A549 (cell line): Measurements from ENCODE around the gene SPTLC2. TPM values are rescaled to one million over a fixed set of nuclear protein-coding genes. Genes with fewer than 3 reads are reported as not detected.

ENCODE experiments used
- ATAC-seq, 2 experiments: fragments of 200-7000 bp in 1 of 2; fragments of >200 bp in 1 of 2; cut with Nextera tagmentation in 1 of 2; cut with Tn5 transposase in 1 of 2; 3 replicates each; pipeline versions ENCODE4 v1.8.0 to v1.9.1; 2018 to 2020; ENCODE audit warnings: mild to moderate bottlenecking in 1 of 2, moderate library complexity in 1 of 2
- CTCF ChIA-PET: fragments of 300-600 bp; sonication (Branson Sonifier 250); formaldehyde crosslinking; extraction: SDS; loops from one replicate; lab custom pipeline; 2021; ENCODE audit warnings: antibody characterized with exemption, inconsistent platforms; lab: Yijun Ruan, JAX
- POLR2A ChIA-PET: fragments of 350-600 bp; formaldehyde crosslinking; extraction: SDS; loops from one replicate; lab custom pipeline; 2021; ENCODE audit warnings: antibody characterized with exemption, inconsistent platforms; lab: Yijun Ruan, JAX
- DNase-seq, 2 experiments: peaks; one replicate each; pipeline versions ENCODE4 v3.0.0 to v3.0.0-alpha.2; 2011 to 2016; ENCODE audit warnings: low read depth in 1 of 2, low spot score in 1 of 2
- FAIRE-seq: peaks from 2 replicates; lab custom pipeline; 2011; peaks lifted over from hg19 to GRCh38; lab: Jason Lieb, UNC
- H3K27ac ChIP-seq, 2 experiments: fragments of >200 bp; sonication (Bioruptor Twin); formaldehyde crosslinking; 3 replicates each; pipeline ENCODE4 v1.5.1; 2016 to 2017
- H3K4me1 ChIP-seq: fragments of >200 bp; sonication (Bioruptor Twin); formaldehyde crosslinking; 3 replicates; pipeline ENCODE4 v1.6.1; 2016
- H3K4me2 ChIP-seq: fragments of >200 bp; sonication (Bioruptor Twin); formaldehyde crosslinking; 3 replicates; pipeline ENCODE4 v1.6.1; 2016
- H3K4me3 ChIP-seq: fragments of >200 bp; sonication (Bioruptor Twin); formaldehyde crosslinking; 3 replicates; pipeline ENCODE4 v1.5.1; 2016
- H3K9me3 ChIP-seq: fragments of >200 bp; sonication (Bioruptor Twin); formaldehyde crosslinking; 3 replicates; pipeline ENCODE4 v1.6.1; 2016
- CBX8 ChIP-seq: fragments of 200-600 bp; sonication (generic); IDR thresholded peaks from 2 replicates; pipeline ENCODE4 v1.6.1; 2016
- CEBPB ChIP-seq, 2 experiments: fragments of >200 bp in 1 of 2; sonication (Bioruptor Twin) in 1 of 2; formaldehyde crosslinking in 1 of 2; IDR thresholded peaks; 2 replicates each; pipeline ENCODE4 v1.6.1; 2012 to 2016
- EHF ChIP-seq: fragments of 250-450 bp; sonication (Bioruptor Pico); IDR thresholded peaks from 2 replicates; pipeline ENCODE4 v1.5.0; 2020; ENCODE audit warnings: mild to moderate bottlenecking
- EHMT2 ChIP-seq: fragments of 200-600 bp; sonication (generic); IDR thresholded peaks from 2 replicates; pipeline ENCODE4 v1.6.1; 2016; ENCODE audit warnings: antibody characterized with exemption, low read depth, mild to moderate bottlenecking, moderate library complexity
- ESRRA ChIP-seq: fragments of 150-350 bp; IDR thresholded peaks from 2 replicates; pipeline ENCODE4 v1.6.1; 2014; ENCODE audit warnings: mild to moderate bottlenecking, low read length, borderline replicate concordance
- FOSB ChIP-seq: fragments of 250-450 bp; sonication (Bioruptor Pico); IDR thresholded peaks from 2 replicates; pipeline ENCODE4 v1.5.0; 2020; ENCODE audit warnings: mild to moderate bottlenecking, moderate library complexity
- GATA3 ChIP-seq: IDR thresholded peaks from 2 replicates; pipeline ENCODE4 v1.6.1; 2012; ENCODE audit warnings: borderline replicate concordance
- HDAC2 ChIP-seq: fragments of 200-600 bp; sonication (generic); IDR thresholded peaks from 2 replicates; pipeline ENCODE4 v1.6.1; 2016
- HEYL ChIP-seq: fragments of 250-450 bp; sonication (Bioruptor Pico); IDR thresholded peaks from 2 replicates; pipeline ENCODE4 v1.8.0; 2021; ENCODE audit warnings: mild to moderate bottlenecking, moderate library complexity
- HOXA7 ChIP-seq: fragments of 250-450 bp; sonication (Bioruptor Pico); IDR thresholded peaks from 2 replicates; pipeline ENCODE4 v1.5.0; 2020; ENCODE audit warnings: mild to moderate bottlenecking, moderate library complexity
- HOXB13 ChIP-seq: fragments of 250-450 bp; sonication (Bioruptor Pico); IDR thresholded peaks from 2 replicates; pipeline ENCODE4 v1.5.0; 2020; ENCODE audit warnings: low read depth, mild to moderate bottlenecking, moderate library complexity
- HOXB5 ChIP-seq: fragments of 250-450 bp; sonication (Bioruptor Pico); IDR thresholded peaks from 2 replicates; pipeline ENCODE4 v1.5.0; 2020; ENCODE audit warnings: mild to moderate bottlenecking, moderate library complexity
- JUN ChIP-seq, 2 experiments: fragments of >200 bp; sonication (Bioruptor Twin); formaldehyde crosslinking; IDR thresholded peaks; 2 replicates in 1 of 2; 3 replicates in 1 of 2; pipeline ENCODE4 v1.6.1; 2016 to 2017
- KDM5A ChIP-seq: fragments of 200-600 bp; sonication (generic); IDR thresholded peaks from 2 replicates; pipeline ENCODE4 v1.6.1; 2016; ENCODE audit warnings: antibody characterized with exemption, mild to moderate bottlenecking
- MYC ChIP-seq: IDR thresholded peaks from 2 replicates; pipeline ENCODE4 v1.6.1; 2012; ENCODE audit warnings: mild to moderate bottlenecking, inconsistent platforms, low read length, improper control_type of control experiment, borderline replicate concordance
- NPAS2 ChIP-seq: fragments of 250-450 bp; sonication (Bioruptor Pico); IDR thresholded peaks from 2 replicates; pipeline ENCODE4 v1.8.0; 2022; ENCODE audit warnings: mild to moderate bottlenecking, moderate library complexity, borderline replicate concordance
- NR3C1 ChIP-seq: fragments of >200 bp; sonication (Bioruptor Twin); formaldehyde crosslinking; IDR thresholded peaks from 3 replicates; pipeline ENCODE4 v1.6.1; 2017
- PHF8 ChIP-seq: fragments of 200-600 bp; sonication (generic); IDR thresholded peaks from 2 replicates; pipeline ENCODE4 v1.6.1; 2016; ENCODE audit warnings: low read depth, mild to moderate bottlenecking, antibody characterized with exemption, moderate library complexity, borderline replicate concordance
- POLR2A ChIP-seq: IDR thresholded peaks from 2 replicates; pipeline ENCODE4 v1.6.1; 2012; ENCODE audit warnings: mild to moderate bottlenecking, low read length
- POLR2AphosphoS2 ChIP-seq: conservative IDR thresholded peaks from 2 replicates; pipeline ENCODE4 v1.6.1; 2012; ENCODE audit warnings: low read length, improper control_type of control experiment, inconsistent platforms
- RARB ChIP-seq: fragments of 250-450 bp; sonication (Bioruptor Pico); IDR thresholded peaks from 2 replicates; pipeline ENCODE4 v1.8.0; 2021; ENCODE audit warnings: mild to moderate bottlenecking, moderate library complexity
- RCOR1 ChIP-seq: fragments of 150-350 bp; IDR thresholded peaks from 2 replicates; pipeline ENCODE4 v1.6.1; 2014; ENCODE audit warnings: antibody characterized with exemption, low read length, low read depth
- RNF2 ChIP-seq: fragments of 200-600 bp; sonication (generic); IDR thresholded peaks from 2 replicates; pipeline ENCODE4 v1.6.1; 2016; ENCODE audit warnings: low read depth, mild to moderate bottlenecking, antibody characterized with exemption, moderate library complexity, borderline replicate concordance
- SMC3 ChIP-seq: fragments of >200 bp; sonication (Bioruptor Twin); formaldehyde crosslinking; IDR thresholded peaks from 3 replicates; pipeline ENCODE4 v1.6.1; 2018; ENCODE audit warnings: inconsistent platforms
- SREBF2 ChIP-seq: fragments of 450-650 bp; IDR thresholded peaks from 2 replicates; pipeline ENCODE4 v1.6.1; 2014; ENCODE audit warnings: mild to moderate bottlenecking, moderate library complexity
- TFCP2L1 ChIP-seq: fragments of 250-450 bp; sonication (Bioruptor Pico); IDR thresholded peaks from 2 replicates; pipeline ENCODE4 v1.5.0; 2021; ENCODE audit warnings: mild to moderate bottlenecking
- TP53 ChIP-seq: fragments of 250-450 bp; sonication (Bioruptor Pico); IDR thresholded peaks from 2 replicates; pipeline ENCODE4 v1.5.0; 2021; ENCODE audit warnings: mild to moderate bottlenecking, moderate library complexity
- ZFP36 ChIP-seq: fragments of 450-650 bp; IDR thresholded peaks from 2 replicates; pipeline ENCODE4 v1.6.1; 2014; ENCODE audit warnings: borderline replicate concordance; ENCODE audit not compliant: partially characterized antibody
- ZNF302 ChIP-seq: fragments of 250-450 bp; sonication (Bioruptor Pico); IDR thresholded peaks from 2 replicates; pipeline ENCODE4 v1.9.0; 2021; ENCODE audit warnings: inconsistent platforms, mild to moderate bottlenecking, moderate library complexity
- ZSCAN20 ChIP-seq: fragments of 250-450 bp; sonication (Bioruptor Pico); IDR thresholded peaks from 2 replicates; pipeline ENCODE4 v1.8.0; 2022; ENCODE audit warnings: mild to moderate bottlenecking, moderate library complexity
- WGBS: methylation state at CpG from one replicate; pipeline ENCODE4 v1.1.6; 2017; ENCODE audit errors: missing lambda C conversion rate; 5-methylcytosine and 5-hydroxymethylcytosine counted together
- polyA plus RNA-seq, 4 experiments: library from polyadenylated mRNA; depleted of rRNA in 3 of 4; stranded (reverse); fragments of >200 nt; fragmentation: RNase III in 1 of 4; extraction: RNeasy Plus Mini Kit Qiagen cat#74134 plus additional on column Dnase treatment in 1 of 4; gene quantifications; 2 replicates in 3 of 4; 3 replicates in 1 of 4; pipeline ENCODE4 v1.2.3, GENCODE V29; 2011 to 2017
- TF ChIP-seq, protein P1 (sequence below): fragments of >200 bp; sonication (Bioruptor Twin); formaldehyde crosslinking; IDR thresholded peaks from 3 replicates; pipeline ENCODE4 v1.5.1; 2016
- TF ChIP-seq, protein P2 (sequence below): IDR thresholded peaks from 2 replicates; pipeline ENCODE4 v1.6.1; 2012
- TF ChIP-seq, protein P3 (sequence below): IDR thresholded peaks from 2 replicates; pipeline ENCODE4 v1.6.1; 2012; ENCODE audit warnings: low read depth, borderline replicate concordance
- TF ChIP-seq, protein P4 (sequence below): fragments of 250-450 bp; sonication (Bioruptor Pico); IDR thresholded peaks from 2 replicates; pipeline ENCODE4 v1.5.0; 2020; ENCODE audit warnings: low read depth, mild to moderate bottlenecking, moderate library complexity
- TF ChIP-seq, protein P5 (sequence below): fragments of 250-450 bp; sonication (Bioruptor Pico); IDR thresholded peaks from 2 replicates; pipeline ENCODE4 v1.5.0; 2021; ENCODE audit warnings: mild to moderate bottlenecking, moderate library complexity, borderline replicate concordance
- TF ChIP-seq, protein P6 (sequence below): fragments of 150-350 bp; IDR thresholded peaks from 2 replicates; pipeline ENCODE4 v1.6.1; 2014; ENCODE audit warnings: low read depth, mild to moderate bottlenecking, low read length

SPTLC2 gene
- polyA plus RNA-seq, 2 of the 4 experiments (the other 2 are of a cell fraction) = 17.2 to 30.9 TPM

DNA sequence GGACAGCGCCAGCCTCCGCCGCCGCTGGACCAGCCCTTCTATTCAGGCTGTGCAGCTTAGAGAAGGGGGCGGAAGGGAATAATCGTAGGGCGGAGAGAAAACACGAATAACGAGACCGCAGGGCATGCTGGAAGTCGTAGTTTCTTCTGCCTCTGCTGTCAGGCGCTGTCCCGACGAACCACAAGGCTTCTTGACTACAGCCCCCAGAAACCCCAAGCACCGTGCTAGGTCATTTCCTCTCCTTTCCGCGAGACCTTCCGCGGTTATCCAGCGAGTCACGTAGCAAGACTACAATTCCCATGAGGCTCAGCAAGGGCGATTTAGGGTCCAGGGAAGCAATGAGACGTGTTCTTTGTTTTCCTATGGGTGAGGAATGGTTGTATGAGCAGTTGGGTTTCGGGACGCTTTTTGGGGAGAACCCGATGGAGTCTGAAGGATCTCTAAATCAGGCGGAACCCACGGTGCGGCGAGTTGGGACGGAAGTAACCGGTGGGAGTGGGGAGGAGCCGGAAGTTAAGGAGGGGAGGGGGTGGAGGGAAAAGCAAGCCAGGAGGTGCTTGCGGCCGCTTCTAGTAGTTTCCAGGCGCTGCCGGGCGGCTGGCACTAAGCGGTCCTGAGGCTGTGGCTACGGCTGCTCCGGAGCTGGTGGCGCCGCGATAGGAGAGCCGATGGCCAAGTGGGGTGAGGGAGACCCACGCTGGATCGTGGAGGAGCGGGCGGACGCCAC lies 158.8 kb downstream of the SPTLC2 start, which contains the start of the genes AHSA1 and VIPAS39:
Gene AHSA1 (plus strand): TSS at position 572 of the 727 bp plus-strand sequence. CDS start 97 bp downstream, at position 669.
Gene VIPAS39 (minus strand): TSS at position 80 of the 727 bp plus-strand sequence. CDS start 3,499 bp downstream, outside the sequence.
- peak within 1 kb of the TSS; percentile 92 for H3K4me2 ChIP-seq
- H3K4me1 ChIP-seq = peaks cover 15% of the 10 kb centered on the region
- H3K9me3 ChIP-seq = no peaks in the 10 kb centered on the region
- FAIRE-seq (peak; percentile 80), ATAC-seq (peak; percentile 97 to 98), DNase-seq (peak; percentile 91 to 99)
- ChIA-PET POLR2A (interaction anchor here (0.5 to 1.0 kb wide), 7 partner anchors 9 to 137 kb away, joined by 3 to 5 read pairs (median 3); partner anchors contain the start of genes GSTZ1, POMT2, SAMD15 and TMED8), CTCF (interaction anchor here (2.1 to 3.2 kb wide), 5 partner anchors 12 to 94 kb away, joined by 6 to 34 read pairs (median 10); no protein-coding TSS in a partner anchor)
- H3K27ac ChIP-seq = peak within 1 kb of the TSS; percentile 89 to 95
- WGBS = 2% methylated on average over 41 of the region's 50 CpGs
- H3K4me3 ChIP-seq = peak within 1 kb of the TSS; percentile 91
- TF ChIP-seq, protein P1, sequence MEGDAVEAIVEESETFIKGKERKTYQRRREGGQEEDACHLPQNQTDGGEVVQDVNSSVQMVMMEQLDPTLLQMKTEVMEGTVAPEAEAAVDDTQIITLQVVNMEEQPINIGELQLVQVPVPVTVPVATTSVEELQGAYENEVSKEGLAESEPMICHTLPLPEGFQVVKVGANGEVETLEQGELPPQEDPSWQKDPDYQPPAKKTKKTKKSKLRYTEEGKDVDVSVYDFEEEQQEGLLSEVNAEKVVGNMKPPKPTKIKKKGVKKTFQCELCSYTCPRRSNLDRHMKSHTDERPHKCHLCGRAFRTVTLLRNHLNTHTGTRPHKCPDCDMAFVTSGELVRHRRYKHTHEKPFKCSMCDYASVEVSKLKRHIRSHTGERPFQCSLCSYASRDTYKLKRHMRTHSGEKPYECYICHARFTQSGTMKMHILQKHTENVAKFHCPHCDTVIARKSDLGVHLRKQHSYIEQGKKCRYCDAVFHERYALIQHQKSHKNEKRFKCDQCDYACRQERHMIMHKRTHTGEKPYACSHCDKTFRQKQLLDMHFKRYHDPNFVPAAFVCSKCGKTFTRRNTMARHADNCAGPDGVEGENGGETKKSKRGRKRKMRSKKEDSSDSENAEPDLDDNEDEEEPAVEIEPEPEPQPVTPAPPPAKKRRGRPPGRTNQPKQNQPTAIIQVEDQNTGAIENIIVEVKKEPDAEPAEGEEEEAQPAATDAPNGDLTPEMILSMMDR = no peak
- TF ChIP-seq SREBF2 = no peak
- TF ChIP-seq POLR2A = peak; percentile 92
- TF ChIP-seq FOSB = no peak
- TF ChIP-seq KDM5A = peak; percentile 34; the same call in 1 of the 2 replicates
- no peak for TF ChIP-seq CBX8
- no peak for TF ChIP-seq TFCP2L1 (CRISPR knock-in tag)
- TF ChIP-seq HDAC2 = no peak
- TF ChIP-seq, protein P2, sequence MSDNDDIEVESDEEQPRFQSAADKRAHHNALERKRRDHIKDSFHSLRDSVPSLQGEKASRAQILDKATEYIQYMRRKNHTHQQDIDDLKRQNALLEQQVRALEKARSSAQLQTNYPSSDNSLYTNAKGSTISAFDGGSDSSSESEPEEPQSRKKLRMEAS = peak; percentile 66
- no peak for TF ChIP-seq HEYL (CRISPR knock-in tag)
- peak; percentile 11 to 53; a peak in 2 of 5 replicates for TF ChIP-seq JUN (IDR thresholded peaks at IDR 0.05)
- no peak for TF ChIP-seq EHMT2
- peak; percentile 42 for TF ChIP-seq ZFP36
- no peak for TF ChIP-seq RNF2
- TF ChIP-seq HOXB13 = no peak
- TF ChIP-seq, protein P3, sequence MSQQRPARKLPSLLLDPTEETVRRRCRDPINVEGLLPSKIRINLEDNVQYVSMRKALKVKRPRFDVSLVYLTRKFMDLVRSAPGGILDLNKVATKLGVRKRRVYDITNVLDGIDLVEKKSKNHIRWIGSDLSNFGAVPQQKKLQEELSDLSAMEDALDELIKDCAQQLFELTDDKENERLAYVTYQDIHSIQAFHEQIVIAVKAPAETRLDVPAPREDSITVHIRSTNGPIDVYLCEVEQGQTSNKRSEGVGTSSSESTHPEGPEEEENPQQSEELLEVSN = 0 out of 2 replicates have a peak, but pooled peaks have one; percentile 56
- no peak for TF ChIP-seq EHF
- TF ChIP-seq ZNF302 = no peak
- no peak for TF ChIP-seq HOXB5
- TF ChIP-seq GATA3 = no peak; the same call in 1 of the 2 replicates
- TF ChIP-seq RARB (CRISPR knock-in tag) = no peak
- no peak for TF ChIP-seq ZSCAN20
- TF ChIP-seq, protein P4, sequence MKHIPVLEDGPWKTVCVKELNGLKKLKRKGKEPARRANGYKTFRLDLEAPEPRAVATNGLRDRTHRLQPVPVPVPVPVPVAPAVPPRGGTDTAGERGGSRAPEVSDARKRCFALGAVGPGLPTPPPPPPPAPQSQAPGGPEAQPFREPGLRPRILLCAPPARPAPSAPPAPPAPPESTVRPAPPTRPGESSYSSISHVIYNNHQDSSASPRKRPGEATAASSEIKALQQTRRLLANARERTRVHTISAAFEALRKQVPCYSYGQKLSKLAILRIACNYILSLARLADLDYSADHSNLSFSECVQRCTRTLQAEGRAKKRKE (CRISPR knock-in tag) = no peak
- no peak for TF ChIP-seq NR3C1
- TF ChIP-seq PHF8 = peak; percentile 89; the same call in 1 of the 2 replicates
- no peak for TF ChIP-seq TP53 (CRISPR knock-in tag)
- TF ChIP-seq, protein P5, sequence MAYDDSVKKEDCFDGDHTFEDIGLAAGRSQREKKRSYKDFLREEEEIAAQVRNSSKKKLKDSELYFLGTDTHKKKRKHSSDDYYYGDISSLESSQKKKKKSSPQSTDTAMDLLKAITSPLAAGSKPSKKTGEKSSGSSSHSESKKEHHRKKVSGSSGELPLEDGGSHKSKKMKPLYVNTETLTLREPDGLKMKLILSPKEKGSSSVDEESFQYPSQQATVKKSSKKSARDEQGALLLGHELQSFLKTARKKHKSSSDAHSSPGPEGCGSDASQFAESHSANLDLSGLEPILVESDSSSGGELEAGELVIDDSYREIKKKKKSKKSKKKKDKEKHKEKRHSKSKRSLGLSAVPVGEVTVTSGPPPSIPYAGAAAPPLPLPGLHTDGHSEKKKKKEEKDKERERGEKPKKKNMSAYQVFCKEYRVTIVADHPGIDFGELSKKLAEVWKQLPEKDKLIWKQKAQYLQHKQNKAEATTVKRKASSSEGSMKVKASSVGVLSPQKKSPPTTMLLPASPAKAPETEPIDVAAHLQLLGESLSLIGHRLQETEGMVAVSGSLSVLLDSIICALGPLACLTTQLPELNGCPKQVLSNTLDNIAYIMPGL (CRISPR knock-in tag) = no peak
- TF ChIP-seq HOXA7 (CRISPR knock-in tag) = no peak
- TF ChIP-seq, protein P6, sequence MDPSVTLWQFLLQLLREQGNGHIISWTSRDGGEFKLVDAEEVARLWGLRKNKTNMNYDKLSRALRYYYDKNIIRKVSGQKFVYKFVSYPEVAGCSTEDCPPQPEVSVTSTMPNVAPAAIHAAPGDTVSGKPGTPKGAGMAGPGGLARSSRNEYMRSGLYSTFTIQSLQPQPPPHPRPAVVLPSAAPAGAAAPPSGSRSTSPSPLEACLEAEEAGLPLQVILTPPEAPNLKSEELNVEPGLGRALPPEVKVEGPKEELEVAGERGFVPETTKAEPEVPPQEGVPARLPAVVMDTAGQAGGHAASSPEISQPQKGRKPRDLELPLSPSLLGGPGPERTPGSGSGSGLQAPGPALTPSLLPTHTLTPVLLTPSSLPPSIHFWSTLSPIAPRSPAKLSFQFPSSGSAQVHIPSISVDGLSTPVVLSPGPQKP = no peak
- TF ChIP-seq NPAS2 (CRISPR knock-in tag) = no peak
- TF ChIP-seq ESRRA = no peak
- no peak for TF ChIP-seq CEBPB (IDR thresholded peaks at IDR 0.05)
- no peak for TF ChIP-seq RCOR1
- TF ChIP-seq SMC3 = no peak
- TF ChIP-seq MYC = peak; percentile 70; the same call in 1 of the 2 replicates
- no peak for TF ChIP-seq POLR2AphosphoS2
